Measurements from ENCODE around the gene MAMSTR. TPM values are rescaled to one million over a fixed set of nuclear protein-coding genes. Genes with fewer than 3 reads are reported as not detected.

MAMSTR gene
- total and polyA plus RNA-seq, 2 of the 4 experiments (the other 2 are of a cell fraction), result 0.18 to 1.9 TPM

- WGBS, 2 experiments (ENCODE audit: extremely low coverage in 2 of 2, insufficient read length in 1 of 2), result 67% methylated on average over 10 of the region's 15 CpGs; no CpG with 5 or more reads in 1 of the 2 experiments
- TF ChIP-seq FOS (IDR thresholded peaks at IDR 0.05; ENCODE audit: low read depth, low read length) (no peak), RFX5 (IDR thresholded peaks at IDR 0.05; ENCODE audit: low read depth, low read length) (no peak), MAZ (IDR thresholded peaks at IDR 0.05; ENCODE audit: borderline replicate concordance, low read depth, low read length) (no peak), RCOR1 (IDR thresholded peaks at IDR 0.05; ENCODE audit: insufficient replicate concordance, low read length) (no peak), CTCF (conservative IDR thresholded peaks at IDR 0.05; ENCODE audit: low read depth, low read length) (no peak), CEBPB (IDR thresholded peaks at IDR 0.05; ENCODE audit: low read depth, low read length) (no peak), MXI1 (IDR thresholded peaks at IDR 0.05; ENCODE audit: borderline replicate concordance, low read depth, low read length) (no peak), RAD21 (IDR thresholded peaks at IDR 0.05; ENCODE audit: low read length) (no peak), MAFK (IDR thresholded peaks at IDR 0.05; ENCODE audit: low read depth, low read length) (no peak), POLR2A (IDR thresholded peaks at IDR 0.05; ENCODE audit: low read depth, low read length) (no peak), NFE2L2 (IDR thresholded peaks at IDR 0.05; ENCODE audit: low read depth, low read length) (no peak)
- Histone ChIP-seq H3K4me1 (ENCODE audit: control insufficient read depth, insufficient read depth, low read length) (peaks cover 10% of the 10 kb centered on the region), H3K9me1 (ENCODE audit: insufficient read depth, low read length) (peaks cover 7% of the 10 kb centered on the region; the same call in 1 of the 2 replicates), H3K4me2 (ENCODE audit: low read depth, low read length) (no peak overlapping the region), H2BK5ac (ENCODE audit: low read depth, low read length, poor library complexity, severe bottlenecking) (no peak overlapping the region), H2AK9ac (replicated peaks; ENCODE audit: low read depth, low read length, poor library complexity) (no peak overlapping the region), H2BK20ac (ENCODE audit: low read depth, low read length) (no peak overlapping the region), H3K9ac (ENCODE audit: low read depth, low read length) (no peak overlapping the region), H3K27me3 (ENCODE audit: control insufficient read depth, insufficient read depth, low read length) (no peaks in the 10 kb centered on the region), H3K23ac (ENCODE audit: low read depth, low read length) (no peak overlapping the region), H4K5ac (ENCODE audit: low read depth, low read length) (no peak overlapping the region), H3K4ac (ENCODE audit: low read depth, low read length) (no peak overlapping the region), H3K56ac (ENCODE audit: extremely low read depth, insufficient read depth, low read length) (no peak overlapping the region), H3K4me3 (ENCODE audit: insufficient read depth, low read depth, low read length) (no peak overlapping the region), H3K36me3 (ENCODE audit: control insufficient read depth, insufficient read depth, low read length) (no peaks in the 10 kb centered on the region), H2AFZ (replicated peaks; ENCODE audit: low read length, poor library complexity) (peak overlapping the region; percentile 8), H2BK120ac (ENCODE audit: low read depth, low read length) (no peak overlapping the region), H2AK5ac (ENCODE audit: low read depth, low read length) (no peak overlapping the region; the same call in 1 of the 2 replicates), H4K91ac (ENCODE audit: insufficient read depth, low read depth, low read length) (no peak overlapping the region), H3K27ac (ENCODE audit: insufficient read depth, low read length) (no peak overlapping the region), H3K9me3 (ENCODE audit: control insufficient read depth, insufficient read depth, low read length) (no peaks in the 10 kb centered on the region), H3K18ac (ENCODE audit: low read depth, low read length) (no peak overlapping the region), H4K20me1 (ENCODE audit: insufficient read depth, low read length) (no peaks in the 10 kb centered on the region), H3K14ac (replicated peaks; ENCODE audit: low read depth, low read length) (no peak overlapping the region), H4K8ac (ENCODE audit: low read depth in 2 of 2, low read length in 2 of 2) (no peak overlapping the region), H2BK15ac (ENCODE audit: low read depth, low read length) (no peak overlapping the region), H3K79me1 (ENCODE audit: low read depth in 1 of 2, low read length in 2 of 2) (peaks cover 4 to 21% of the 10 kb centered on the region in 2 experiments; a peak in 3 of 4 replicates)
- intact Hi-C loops (cut with micrococcal nuclease) (no loop called here), dilution Hi-C loops (cut with HindIII; ENCODE audit: low sequenced_read_pairs, unreplicated experiment) (no loop called here), in situ Hi-C loops (cut with MboI; ENCODE audit: low sequenced_read_pairs) (no loop called here)
- no peak for DNase-seq
- CTCF ChIA-PET, result no interaction called here
- POLR2A ChIA-PET (ENCODE audit: unreplicated experiment), result no interaction called here
- ATAC-seq (ENCODE audit: low read depth), result no peak
- no TSS peak for BruUV-seq (replicated peaks)
These were observed 754 bp downstream of the MAMSTR start for GRCh38 chr19:48718711-48719231.
